Endodermal cell (in vitro differentiated cells): ENCODE data around the gene SERP2. TPM values are rescaled to one million over a fixed set of nuclear protein-coding genes. Genes with fewer than 3 reads are reported as not detected.

ENCODE experiments used
- DNase-seq: peaks from one replicate; pipeline ENCODE4 v3.0.0-alpha.2; 2017
- H3K27ac ChIP-seq: 2 replicates; pipeline ENCODE4 v1.5.1; 2013; ENCODE audit warnings: mild to moderate bottlenecking, low read depth, low read length, moderate library complexity
- H3K27me3 ChIP-seq: 2 replicates; pipeline ENCODE4 v1.6.1; 2013; ENCODE audit warnings: mild to moderate bottlenecking, low read length, moderate library complexity; ENCODE audit not compliant: insufficient read depth, control insufficient read depth, poor library complexity, severe bottlenecking
- H3K36me3 ChIP-seq: 2 replicates; pipeline ENCODE4 v1.7.0; 2013; ENCODE audit warnings: mild to moderate bottlenecking, low read length, moderate library complexity; ENCODE audit not compliant: control insufficient read depth, insufficient read depth
- H3K4me1 ChIP-seq: one replicate; pipeline ENCODE4 v1.7.0; 2013; ENCODE audit warnings: low read length; ENCODE audit not compliant: control insufficient read depth, insufficient read depth
- H3K4me3 ChIP-seq: 2 replicates; pipeline ENCODE4 v1.5.1; 2013; ENCODE audit warnings: mild to moderate bottlenecking, low read length, moderate library complexity
- H3K9ac ChIP-seq: 2 replicates; pipeline ENCODE4 v1.6.1; 2013; ENCODE audit warnings: mild to moderate bottlenecking, low read length, moderate library complexity; ENCODE audit not compliant: poor library complexity, severe bottlenecking; ENCODE audit errors: extremely low read depth
- H3K9me3 ChIP-seq: 2 replicates; pipeline ENCODE4 v1.6.1; 2013; ENCODE audit warnings: mild to moderate bottlenecking, low read length, moderate library complexity; ENCODE audit not compliant: control insufficient read depth
- H3K27ac Mint-ChIP-seq: 2 replicates; pipeline ENCODE4 v1.8.0; 2020; ENCODE audit warnings: mixed read lengths
- H3K27me3 Mint-ChIP-seq: 2 replicates; pipeline ENCODE4 v1.8.0; 2021; ENCODE audit warnings: mild to moderate bottlenecking, mixed read lengths; ENCODE audit not compliant: insufficient read depth
- H3K36me3 Mint-ChIP-seq: 2 replicates; pipeline ENCODE4 v1.8.0; 2020; ENCODE audit warnings: low read depth, mixed read lengths
- H3K4me1 Mint-ChIP-seq: 2 replicates; pipeline ENCODE4 v1.8.0; 2020; ENCODE audit warnings: mixed read lengths
- H3K4me3 Mint-ChIP-seq: 2 replicates; pipeline ENCODE4 v1.8.0; 2020; ENCODE audit warnings: mild to moderate bottlenecking, moderate library complexity, mixed read lengths
- H3K9me3 Mint-ChIP-seq: 2 replicates; pipeline ENCODE4 v1.8.0; 2020; ENCODE audit warnings: mild to moderate bottlenecking, mixed read lengths
- WGBS, 2 experiments: methylation state at CpG; one replicate each; pipeline versions ENCODE4 v1.1.5 to v1.1.7; 2013; ENCODE audit warnings: missing lambda C conversion rate in 2 of 2, mixed read lengths in 1 of 2; ENCODE audit not compliant: insufficient coverage in 1 of 2, insufficient read length in 1 of 2; 5-methylcytosine and 5-hydroxymethylcytosine counted together
- total RNA-seq, 2 donors: library from RNA; stranded (reverse); fragmentation: NEBNext Ultra II Directional in 1 of 2; extraction: Animal tissue kit (Norgen Biotek cat#: 25700) in 1 of 2; gene quantifications; 2 replicates in 1 of 2; 3 replicates in 1 of 2; pipeline ENCODE4 v1.2.1, GENCODE V29; 2021
- TF ChIP-seq, protein P1 (sequence below): fragments of 200-600 bp; sonication (generic); conservative IDR thresholded peaks from 2 replicates; pipeline ENCODE4 v1.5.0; 2021; ENCODE audit warnings: antibody characterized with exemption, mild to moderate bottlenecking

SERP2 gene
- total RNA-seq, 2 donors from 2014 or later, result 2.9 to 3.5 TPM

DNA sequence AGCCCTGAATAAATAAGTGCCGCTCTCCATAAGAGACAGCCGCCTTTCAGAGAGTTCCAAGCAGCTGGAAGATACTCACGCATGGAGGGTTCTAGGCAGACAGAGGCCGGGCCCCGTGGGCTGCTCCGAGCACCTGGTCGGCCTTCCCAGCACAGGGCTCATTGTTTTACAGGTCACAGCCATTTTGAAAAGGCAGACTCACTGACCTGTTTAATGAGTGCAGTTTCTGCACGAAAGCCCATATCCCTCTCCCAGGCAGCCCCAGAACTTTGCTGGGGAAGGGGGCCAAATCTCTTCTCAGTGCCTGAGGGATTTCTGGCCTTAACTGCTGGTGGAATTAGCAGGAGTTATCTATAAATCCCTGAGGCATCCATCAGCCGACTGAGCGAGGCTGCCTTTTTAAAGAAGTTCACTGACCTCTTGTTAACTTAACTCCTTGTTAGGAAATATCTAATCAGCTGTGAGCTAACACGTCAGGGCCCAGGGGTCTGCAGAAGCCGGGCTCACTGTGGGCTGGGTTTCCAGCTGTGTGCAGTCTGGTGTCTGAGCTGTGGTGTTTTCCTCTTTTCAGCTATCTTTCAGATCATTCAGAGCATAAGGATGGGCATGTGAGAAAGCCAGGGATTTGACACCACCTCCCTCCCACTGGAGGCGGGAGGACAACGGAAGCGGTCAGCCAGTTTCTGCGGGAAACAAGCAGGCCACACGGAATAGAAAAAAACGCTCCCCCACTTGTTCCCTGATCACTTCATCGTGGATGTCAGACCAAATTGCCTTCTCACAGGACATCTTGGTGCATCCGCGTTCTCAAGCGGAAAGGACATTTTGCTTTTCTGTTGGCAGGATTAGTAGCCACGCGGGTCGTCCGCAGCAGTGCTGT lies 23.3 kb downstream of the SERP2 start:
- peak overlapping the region; percentile 86 for H3K27ac Mint-ChIP-seq
- WGBS, 2 experiments, result 58 to 63% methylated on average over 16 to 26 of the region's 26 CpGs
- peaks cover 66% of the 10 kb centered on the region for H3K4me1 Mint-ChIP-seq
- peak overlapping the region; percentile 52 for H3K9ac ChIP-seq
- H3K9me3 ChIP-seq, result no peaks in the 10 kb centered on the region
- H3K27me3 Mint-ChIP-seq, result peaks cover 16% of the 10 kb centered on the region
- peaks cover 14% of the 10 kb centered on the region for H3K4me1 ChIP-seq
- peak; percentile 83 for DNase-seq
- H3K36me3 ChIP-seq, result no peaks in the 10 kb centered on the region
- H3K4me3 ChIP-seq, result peak overlapping the region; percentile 66
- H3K27me3 ChIP-seq, result peaks cover 9% of the 10 kb centered on the region
- H3K36me3 Mint-ChIP-seq, result no peaks in the 10 kb centered on the region
- TF ChIP-seq, protein P1, sequence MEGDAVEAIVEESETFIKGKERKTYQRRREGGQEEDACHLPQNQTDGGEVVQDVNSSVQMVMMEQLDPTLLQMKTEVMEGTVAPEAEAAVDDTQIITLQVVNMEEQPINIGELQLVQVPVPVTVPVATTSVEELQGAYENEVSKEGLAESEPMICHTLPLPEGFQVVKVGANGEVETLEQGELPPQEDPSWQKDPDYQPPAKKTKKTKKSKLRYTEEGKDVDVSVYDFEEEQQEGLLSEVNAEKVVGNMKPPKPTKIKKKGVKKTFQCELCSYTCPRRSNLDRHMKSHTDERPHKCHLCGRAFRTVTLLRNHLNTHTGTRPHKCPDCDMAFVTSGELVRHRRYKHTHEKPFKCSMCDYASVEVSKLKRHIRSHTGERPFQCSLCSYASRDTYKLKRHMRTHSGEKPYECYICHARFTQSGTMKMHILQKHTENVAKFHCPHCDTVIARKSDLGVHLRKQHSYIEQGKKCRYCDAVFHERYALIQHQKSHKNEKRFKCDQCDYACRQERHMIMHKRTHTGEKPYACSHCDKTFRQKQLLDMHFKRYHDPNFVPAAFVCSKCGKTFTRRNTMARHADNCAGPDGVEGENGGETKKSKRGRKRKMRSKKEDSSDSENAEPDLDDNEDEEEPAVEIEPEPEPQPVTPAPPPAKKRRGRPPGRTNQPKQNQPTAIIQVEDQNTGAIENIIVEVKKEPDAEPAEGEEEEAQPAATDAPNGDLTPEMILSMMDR, result no peak
- peak overlapping the region; percentile 84 for H3K27ac ChIP-seq
- peak overlapping the region; percentile 30 for H3K4me3 Mint-ChIP-seq
- no peaks in the 10 kb centered on the region for H3K9me3 Mint-ChIP-seq

DNA sequence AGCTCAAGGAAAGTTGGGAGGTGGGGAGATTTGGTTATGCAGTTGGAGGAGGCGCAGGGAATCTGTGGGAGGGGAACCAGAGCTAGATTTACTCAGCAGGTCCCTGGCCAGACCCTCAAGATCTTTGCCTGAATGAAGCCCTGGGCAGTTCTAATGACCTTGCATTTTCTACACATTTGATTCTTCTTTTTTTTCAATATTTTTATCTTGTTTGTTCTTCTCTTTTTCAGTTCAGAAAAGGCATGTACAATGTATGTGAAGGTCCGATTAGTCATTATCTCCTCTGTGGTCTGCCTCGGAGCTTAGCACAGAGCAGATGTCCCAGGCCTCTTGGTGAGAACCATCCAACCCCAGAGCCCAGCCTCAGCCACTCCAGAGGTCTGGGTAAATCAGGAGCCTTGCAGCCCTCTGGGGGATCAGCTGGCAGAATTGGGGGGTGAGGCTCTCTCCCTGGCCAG lies 24.2 kb downstream of the SERP2 start:
- no peak for DNase-seq
- Mint-ChIP-seq H3K4me3 (no peak overlapping the region), H3K27me3 (peaks cover 13% of the 10 kb centered on the region), H3K36me3 (no peaks in the 10 kb centered on the region), H3K9me3 (no peaks in the 10 kb centered on the region), H3K27ac (peak overlapping the region; percentile 86), H3K4me1 (peaks cover 68% of the 10 kb centered on the region)
- Histone ChIP-seq H3K27me3 (peaks cover 9% of the 10 kb centered on the region), H3K36me3 (no peaks in the 10 kb centered on the region), H3K4me1 (peaks cover 21% of the 10 kb centered on the region), H3K9ac (no peak overlapping the region), H3K27ac (no peak overlapping the region), H3K9me3 (no peaks in the 10 kb centered on the region), H3K4me3 (no peak overlapping the region)
- TF ChIP-seq, protein P1, result no peak
- WGBS, 2 experiments, result 97 to 100% methylated on average over 2 to 3 of the region's 3 CpGs

DNA sequence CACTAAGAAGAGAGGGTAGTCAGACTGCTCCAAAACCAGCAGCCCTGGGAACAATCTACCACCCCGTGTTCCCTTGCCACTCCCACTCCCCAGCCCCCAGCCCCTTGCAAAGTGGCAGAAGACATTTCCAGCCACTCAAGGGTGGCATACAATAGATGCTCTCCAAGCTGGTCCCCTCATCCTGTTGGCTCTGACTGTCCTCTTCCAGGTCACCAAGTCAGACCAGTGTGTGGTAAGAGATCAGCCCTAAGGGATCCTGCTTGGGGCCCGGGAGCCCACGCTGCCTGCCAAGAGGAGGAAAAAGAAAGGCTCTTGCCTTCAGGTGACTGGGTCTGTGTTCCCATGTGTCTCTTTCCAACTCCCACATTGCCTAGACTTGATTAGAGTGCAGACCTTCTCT lies 25.0 kb downstream of the SERP2 start:
- H3K4me1 Mint-ChIP-seq, result peaks cover 70% of the 10 kb centered on the region
- Histone ChIP-seq H3K4me3 (no peak overlapping the region), H3K9me3 (no peaks in the 10 kb centered on the region), H3K27ac (no peak overlapping the region), H3K9ac (no peak overlapping the region), H3K27me3 (peaks cover 9% of the 10 kb centered on the region), H3K4me1 (peaks cover 27% of the 10 kb centered on the region), H3K36me3 (no peaks in the 10 kb centered on the region)
- no peak for DNase-seq
- no peaks in the 10 kb centered on the region for H3K36me3 Mint-ChIP-seq
- no peak overlapping the region for H3K4me3 Mint-ChIP-seq
- 93 to 100% methylated on average over 2 to 3 of the region's 3 CpGs for WGBS, 2 experiments
- TF ChIP-seq, protein P1, result no peak
- no peak overlapping the region for H3K27ac Mint-ChIP-seq
- no peaks in the 10 kb centered on the region for H3K9me3 Mint-ChIP-seq
- H3K27me3 Mint-ChIP-seq, result peaks cover 13% of the 10 kb centered on the region
